Esophagus squamous epithelium (tissue), 5 donors: Measurements from ENCODE around the gene PLEKHA4. TPM values are rescaled to one million over a fixed set of nuclear protein-coding genes. Genes with fewer than 3 reads are reported as not detected.
"Not testable (repeated sequence)": the region's sequence is repeated elsewhere in the genome, so short reads cannot be mapped to it uniquely, and the experiment has no call there.

Source experiments
- DNase-seq: peaks from one replicate; lab custom pipeline; 2025; lab: John Stamatoyannopoulos, UW
- H3K27ac ChIP-seq, 4 donors: fragments of 200-600 bp; sonication (generic); one replicate each; pipeline ENCODE4 v1.5.1; 2016 to 2019; ENCODE audit warnings: mild to moderate bottlenecking in 1 of 4
- H3K27me3 ChIP-seq, 4 donors: fragments of 200-600 bp; sonication (generic); 1 replicate in 3 of 4; 2 replicates in 1 of 4; pipeline versions ENCODE4 v1.5.1 to v1.6.0; 2017 to 2021; ENCODE audit warnings: antibody characterized with exemption in 1 of 4
- H3K36me3 ChIP-seq, 3 donors: fragments of 200-600 bp; sonication (generic); one replicate each; pipeline ENCODE4 v1.5.1; 2016 to 2019
- H3K4me1 ChIP-seq, 3 donors: fragments of 200-600 bp; sonication (generic); one replicate each; pipeline ENCODE4 v1.5.1; 2017 to 2019
- H3K4me3 ChIP-seq, 4 donors: fragments of 200-600 bp; sonication (generic); 1 replicate in 3 of 4; 2 replicates in 1 of 4; pipeline ENCODE4 v1.5.1; 2016 to 2019; ENCODE audit warnings: mild to moderate bottlenecking in 2 of 4, moderate library complexity in 1 of 4
- H3K9me3 ChIP-seq, 3 donors: fragments of 200-600 bp; sonication (generic); one replicate each; pipeline ENCODE4 v1.5.1; 2016 to 2019
- CTCF ChIP-seq, 6 experiments: fragments of 450-650 bp in 4 of 6; fragments of 200-600 bp in 2 of 6; sonication (generic) in 2 of 6; IDR thresholded peaks; one replicate each; pipeline ENCODE4 v1.5.1; 2016 to 2019; ENCODE audit warnings: antibody characterized with exemption in 6 of 6, mild to moderate bottlenecking in 4 of 6, moderate library complexity in 4 of 6
- POLR2A ChIP-seq, 4 donors: fragments of 450-650 bp; IDR thresholded peaks; one replicate each; pipeline ENCODE4 v1.6.1; 2017; ENCODE audit warnings: antibody characterized with exemption in 4 of 4, mild to moderate bottlenecking in 4 of 4, moderate library complexity in 3 of 4
- WGBS, 2 donors: methylation state at CpG; one replicate each; pipeline ENCODE4 v1.1.5; 2018; 5-methylcytosine and 5-hydroxymethylcytosine counted together
- intact Hi-C: fragments of 100-400 bp; cut with DNase I; formaldehyde crosslinking; loops from one replicate; pipeline ENCODE4 v1.15.0; 2022
- small RNA-seq, 4 donors: library from RNA; depleted of rRNA; stranded (forward); fragments of <200 nt; gene quantifications; one replicate each; pipeline ENCODE3, GENCODE V24; 2016
- total RNA-seq, 4 donors: library from RNA; depleted of rRNA; stranded (reverse); fragments of >200 nt; gene quantifications; one replicate each; pipeline ENCODE4 v1.1.0, GENCODE V29; 2016
- donor health status: DM: yes; HTN: yes; CAD: no.

Gene PLEKHA4
- total RNA-seq, 4 donors from 2014 or later: 2.8 to 9.0 (median 5.6) TPM

- 2 to 3% methylated on average over 14 to 31 of the region's 38 CpGs for WGBS, 2 donors
- Histone ChIP-seq H3K27ac (peak overlapping the region; percentile 81 to 90 (median 88)), H3K36me3 (peaks cover 0 to 19% (median 7%) of the 10 kb centered on the region in 3 donors), H3K4me3 (peak overlapping the region; percentile 27 to 66 (median 46)), H3K4me1 (peaks cover 6 to 37% (median 10%) of the 10 kb centered on the region in 3 donors), H3K9me3 (no peaks in the 10 kb centered on the region), H3K27me3 (no peaks in the 10 kb centered on the region)
- intact Hi-C loops: loop anchor here (2.0 kb wide), 1 partner anchor 42 kb away; the partner anchor contains the start of gene HSD17B14
- TF ChIP-seq CTCF (IDR thresholded peaks at IDR 0.05): peak; percentile 93 to 98 (median 97)
- TF ChIP-seq POLR2A (IDR thresholded peaks at IDR 0.05): no peak
- DNase-seq: peak; percentile 66
Measured at GRCh38 chr19:48795055-48795684, 73.2 kb downstream of the PLEKHA4 start.

- no peak for TF ChIP-seq CTCF (IDR thresholded peaks at IDR 0.05)
- no peak for TF ChIP-seq POLR2A (IDR thresholded peaks at IDR 0.05)
- peak overlapping the region; percentile 81 to 90 (median 88) for H3K27ac ChIP-seq
- WGBS, 2 donors: 68% methylated on average over 4 of the region's 6 CpGs; no CpG with 5 or more reads in 1 of the 2 donors
- H3K4me3 ChIP-seq: no peak overlapping the region
- no peak for DNase-seq
- H3K36me3 ChIP-seq: peaks cover 0 to 10% (median 2%) of the 10 kb centered on the region in 3 donors
- H3K9me3 ChIP-seq: no peaks in the 10 kb centered on the region
- H3K27me3 ChIP-seq: no peaks in the 10 kb centered on the region
- intact Hi-C loops: loop anchor here (2.0 kb wide), 1 partner anchor 43 kb away; the partner anchor contains the start of gene HSD17B14
- H3K4me1 ChIP-seq: peaks cover 6 to 32% (median 10%) of the 10 kb centered on the region in 3 donors
Measured at GRCh38 chr19:48794291-48794690, 74.1 kb downstream of the PLEKHA4 start.

GRCh38 chr19:48793271-48793670, 75.1 kb downstream of the PLEKHA4 start:
- Histone ChIP-seq H3K4me3 (no peak overlapping the region), H3K4me1 (peaks cover 6 to 28% (median 10%) of the 10 kb centered on the region in 3 donors), H3K27me3 (no peaks in the 10 kb centered on the region), H3K27ac (no peak overlapping the region), H3K9me3 (no peaks in the 10 kb centered on the region), H3K36me3 (peaks cover 0 to 5% (median 0%) of the 10 kb centered on the region in 3 donors)
- intact Hi-C loops: no loop called here
- TF ChIP-seq CTCF (IDR thresholded peaks at IDR 0.05) (no peak), POLR2A (IDR thresholded peaks at IDR 0.05) (no peak)
- 70 to 76% methylated on average over 8 of the region's 8 CpGs for WGBS, 2 donors
- DNase-seq: no peak

- 37 to 65% methylated on average over 6 to 9 of the region's 9 CpGs for WGBS, 2 donors
- DNase-seq, intact Hi-C loops, H3K9me3 ChIP-seq, H3K36me3 ChIP-seq, H3K4me3 ChIP-seq, H3K27me3 ChIP-seq: not testable (repeated sequence)
- Histone ChIP-seq H3K4me1 (peaks cover 0 to 22% (median 0%) of the 10 kb centered on the region in 3 donors), H3K27ac (peak overlapping the region; percentile 16 to 82 (median 78))
Measured at GRCh38 chr19:48787331-48787730, 81.1 kb downstream of the PLEKHA4 start.

Small RNA genes within 50 kb of the gene (small RNA-seq; reads per million reads assigned to genes)
- 0 reads per million in 4 donors for gene RNU6-317P

Other genes with a start within 250 kb of the PLEKHA4 start
- gene RPL18, start 249.4 kb downstream of the PLEKHA4 start, total RNA-seq: 1,000 to 10,000 TPM; 1,870 to 2,808 (median 2,491) TPM
- gene SPHK2, start 249.1 kb downstream of the PLEKHA4 start, total RNA-seq: 10 to 100 TPM in 2 of 4 donors, 1 to 10 TPM in 2; 7.0 to 10.9 (median 9.7) TPM
- 10 to 100 TPM in 3 of 4 donors, 1 to 10 TPM in 1; 4.2 to 16.2 (median 11.7) TPM for gene DBP, start 231.2 kb downstream of the PLEKHA4 start, total RNA-seq
- gene CA11, start 222.4 kb downstream of the PLEKHA4 start, total RNA-seq: 1 to 10 TPM; 1.4 to 6.9 (median 5.2) TPM
- gene NTN5, start 195.6 kb downstream of the PLEKHA4 start, total RNA-seq: under 1 TPM in 1 of 4 donors, not detected in 3; 0.57 TPM
- 100 to 1,000 TPM in 1 of 4 donors, 10 to 100 TPM in 3; 12.2 to 125 (median 38.5) TPM for gene FUT2, start 172.6 kb downstream of the PLEKHA4 start, total RNA-seq
- 1 to 10 TPM in 1 of 4 donors, under 1 TPM in 1, not detected in 2; 0.57 to 2.0 TPM for gene MAMSTR, start 148.9 kb downstream of the PLEKHA4 start, total RNA-seq
- gene RASIP1, start 128.0 kb downstream of the PLEKHA4 start, total RNA-seq: 1 to 10 TPM; 4.0 to 9.6 (median 6.5) TPM
- gene IZUMO1, start 121.7 kb downstream of the PLEKHA4 start, total RNA-seq: 10 to 100 TPM in 1 of 4 donors, 1 to 10 TPM in 2, not detected in 1; 2.3 to 56.0 (median 5.0) TPM
- 1 to 10 TPM; 3.4 to 6.3 (median 4.8) TPM for gene FUT1, start 116.0 kb downstream of the PLEKHA4 start, total RNA-seq
- not detected for gene FGF21, start 113.1 kb downstream of the PLEKHA4 start, total RNA-seq
- 10 to 100 TPM; 22.8 to 61.0 (median 42.2) TPM for gene BCAT2, start 57.6 kb downstream of the PLEKHA4 start, total RNA-seq
- gene HSD17B14, start 32.1 kb downstream of the PLEKHA4 start, total RNA-seq: 1 to 10 TPM in 2 of 4 donors, under 1 TPM in 1, not detected in 1; 0.83 to 9.0 (median 4.8) TPM
- gene PPP1R15A, start 3.8 kb upstream of the PLEKHA4 start, total RNA-seq: 10 to 100 TPM; 19.3 to 41.6 (median 33.3) TPM
- not detected for gene TULP2, start 30.1 kb upstream of the PLEKHA4 start, total RNA-seq
- 100 to 1,000 TPM in 3 of 4 donors, 10 to 100 TPM in 1; 93.5 to 186 (median 157) TPM for gene NUCB1, start 31.7 kb upstream of the PLEKHA4 start, total RNA-seq
- gene DHDH, start 65.1 kb upstream of the PLEKHA4 start, total RNA-seq: 1 to 10 TPM in 1 of 4 donors, under 1 TPM in 1, not detected in 2; 0.95 to 2.9 TPM
- 10 to 100 TPM; 38.9 to 42.8 (median 42.4) TPM for gene BAX, start 86.3 kb upstream of the PLEKHA4 start, total RNA-seq
- gene FTL, start 96.7 kb upstream of the PLEKHA4 start, total RNA-seq: 1,000 to 10,000 TPM in 3 of 4 donors, 100 to 1,000 TPM in 1; 556 to 2,127 (median 1,494) TPM
- 10 to 100 TPM; 30.6 to 47.6 (median 39.5) TPM for gene GYS1, start 124.7 kb upstream of the PLEKHA4 start, total RNA-seq
- gene RUVBL2, start 125.3 kb upstream of the PLEKHA4 start, total RNA-seq: 100 to 1,000 TPM; 102 to 140 (median 119) TPM
- not detected for gene LHB, start 148.5 kb upstream of the PLEKHA4 start, total RNA-seq
- gene CGB3, start 155.7 kb upstream of the PLEKHA4 start, total RNA-seq: not detected
- not detected for gene CGB2, start 163.3 kb upstream of the PLEKHA4 start, total RNA-seq
- not detected for gene CGB1, start 168.3 kb upstream of the PLEKHA4 start, total RNA-seq
- 1 to 10 TPM in 1 of 4 donors, not detected in 3; 2.4 TPM for gene CGB5, start 175.2 kb upstream of the PLEKHA4 start, total RNA-seq
- gene CGB8, start 180.5 kb upstream of the PLEKHA4 start, total RNA-seq: not detected
- 1 to 10 TPM in 2 of 4 donors, under 1 TPM in 1, not detected in 1; 0.22 to 4.4 (median 1.7) TPM for gene CGB7, start 189.1 kb upstream of the PLEKHA4 start, total RNA-seq
- 1 to 10 TPM; 1.2 to 5.3 (median 2.0) TPM for gene NTF4, start 196.2 kb upstream of the PLEKHA4 start, total RNA-seq
- not detected for gene KCNA7, start 204.1 kb upstream of the PLEKHA4 start, total RNA-seq
- gene SNRNP70, start 216.8 kb upstream of the PLEKHA4 start, total RNA-seq: 100 to 1,000 TPM in 3 of 4 donors, 10 to 100 TPM in 1; 78.7 to 241 (median 168) TPM
- 10 to 100 TPM in 2 of 4 donors, 1 to 10 TPM in 2; 5.7 to 14.1 (median 10.1) TPM for gene LIN7B, start 245.8 kb upstream of the PLEKHA4 start, total RNA-seq